HCT116 (cell line): ENCODE results near the gene GPHN. TPM values are rescaled to one million over a fixed set of nuclear protein-coding genes. Genes with fewer than 3 reads are reported as not detected.

Experiments used
- ATAC-seq: fragments of 200-7000 bp; cut with Tn5 transposase; 2 replicates; pipeline ENCODE4 v1.9.1; 2020; ENCODE audit warnings: mild to moderate bottlenecking, moderate library complexity
- BruUV-seq: library from RNA; stranded (reverse); fragments of 400-500 nt; replicated peaks from 2 replicates; lab custom pipeline; 2021; lab: Mats Ljungman, UMichigan
- CTCF ChIA-PET: fragments of 300-600 bp; sonication (Branson Sonifier 250); formaldehyde crosslinking; loops from one replicate; lab custom pipeline; 2021; ENCODE audit warnings: antibody characterized with exemption; lab: Charles Lee
- POLR2A ChIA-PET: fragments of 300-600, 350-600 bp; sonication (Branson Sonifier 250); formaldehyde crosslinking; loops from one replicate; lab custom pipeline; 2021; ENCODE audit warnings: antibody characterized with exemption; lab: Charles Lee
- RAD21 ChIA-PET, 2 experiments: fragments of 300-600 bp; sonication (Branson Sonifier 250); formaldehyde crosslinking; loops; one replicate each; lab custom pipeline; 2023; ENCODE audit warnings: low total read pairs in 2 of 2; ENCODE audit not compliant: uncharacterized antibody in 2 of 2, unreplicated experiment in 2 of 2, low non-redundant PET in 1 of 2; lab: Charles Lee
- DNase-seq: peaks from one replicate; pipeline ENCODE4 v3.0.0-alpha.2; 2010; ENCODE audit warnings: low read depth, low spot score
- H2AFZ ChIP-seq: fragments of 200-600 bp; shearing (Covaris generic), sonication (generic); 2 replicates; pipeline ENCODE4 v1.6.1; 2017; ENCODE audit warnings: low read depth, mixed run types, mixed read lengths, antibody characterized with exemption, low read length; ENCODE audit not compliant: poor library complexity, severe bottlenecking
- H3K27ac ChIP-seq: 2 replicates; pipeline ENCODE4 v1.5.1; 2012; ENCODE audit warnings: low read depth, low read length
- H3K27me3 ChIP-seq: fragments of 200-600 bp; sonication (generic); 2 replicates; pipeline ENCODE4 v1.6.1; 2016; ENCODE audit warnings: mixed run types, low read length, mixed read lengths; ENCODE audit not compliant: insufficient read depth
- H3K36me3 ChIP-seq, 2 experiments: fragments of 200-500 bp in 1 of 2; fragments of 200-600 bp in 1 of 2; sonication (Bioruptor generic) in 1 of 2; sonication (generic) in 1 of 2; 2 replicates each; pipeline versions ENCODE4 v1.5.1 to v1.6.1; 2014 to 2016; ENCODE audit warnings: low read length in 2 of 2, inconsistent platforms in 1 of 2, mixed read lengths in 1 of 2, mixed run types in 1 of 2; ENCODE audit not compliant: insufficient read depth in 2 of 2, control insufficient read depth in 1 of 2
- H3K4me1 ChIP-seq, 2 experiments: fragments of 200-600 bp in 1 of 2; sonication (generic) in 1 of 2; 2 replicates each; pipeline versions ENCODE4 v1.5.1 to v1.6.1; 2012 to 2017; ENCODE audit warnings: low read length in 2 of 2, inconsistent platforms in 1 of 2, mild to moderate bottlenecking in 1 of 2, mixed read lengths in 1 of 2, mixed run types in 1 of 2, moderate library complexity in 1 of 2; ENCODE audit not compliant: insufficient read depth in 2 of 2, control insufficient read depth in 1 of 2
- H3K4me2 ChIP-seq: fragments of 200-600 bp; sonication (generic); 2 replicates; pipeline ENCODE4 v1.6.1; 2017; ENCODE audit warnings: mixed run types, low read length, mixed read lengths
- H3K4me3 ChIP-seq, 2 experiments: fragments of 200-600 bp in 1 of 2; sonication (generic) in 1 of 2; replicated peaks in 1 of 2; 2 replicates each; pipeline ENCODE4 v1.5.1; 2011 to 2016; ENCODE audit warnings: low read length in 2 of 2, control low read depth in 1 of 2, low read depth in 1 of 2, mild to moderate bottlenecking in 1 of 2, mixed read lengths in 1 of 2, mixed run types in 1 of 2
- H3K79me2 ChIP-seq: fragments of 200-600 bp; sonication (generic); 2 replicates; pipeline ENCODE4 v1.6.1; 2017; ENCODE audit warnings: mild to moderate bottlenecking, mixed run types, low read length, moderate library complexity, mixed read lengths; ENCODE audit not compliant: insufficient read depth
- H3K9ac ChIP-seq: fragments of 200-600 bp; sonication (generic); 2 replicates; pipeline ENCODE4 v1.6.1; 2016; ENCODE audit warnings: low read length, mixed read lengths
- H3K9me2 ChIP-seq: fragments of 200-600 bp; sonication (generic), shearing (Covaris generic); 2 replicates; pipeline ENCODE4 v1.6.1; 2017; ENCODE audit warnings: mixed run types, mild to moderate bottlenecking, moderate library complexity; ENCODE audit not compliant: insufficient read depth
- H3K9me3 ChIP-seq, 2 experiments: fragments of 200-500 bp in 1 of 2; fragments of 200-600 bp in 1 of 2; sonication (Bioruptor generic) in 1 of 2; sonication (generic) in 1 of 2; 2 replicates each; pipeline ENCODE4 v1.6.1; 2014 to 2017; ENCODE audit warnings: low read length in 2 of 2, mixed read lengths in 2 of 2, inconsistent platforms in 1 of 2, low read depth in 1 of 2, mild to moderate bottlenecking in 1 of 2, mixed run types in 1 of 2, moderate library complexity in 1 of 2; ENCODE audit not compliant: control insufficient read depth in 1 of 2, insufficient read depth in 1 of 2
- H4K20me1 ChIP-seq: fragments of 200-600 bp; sonication (generic), shearing (Covaris generic); 2 replicates; pipeline ENCODE4 v1.6.1; 2017; ENCODE audit warnings: mixed run types, mild to moderate bottlenecking, moderate library complexity; ENCODE audit not compliant: insufficient read depth
- CTCF ChIP-seq, 3 experiments: fragments of 200-600 bp in 1 of 3; sonication (generic) in 1 of 3; IDR thresholded peaks in 2 of 3; conservative IDR thresholded peaks in 1 of 3; 2 replicates each; pipeline ENCODE4 v1.5.1; 2012 to 2017; ENCODE audit warnings: low read depth in 2 of 3, low read length in 2 of 3, antibody characterized with exemption in 1 of 3, borderline replicate concordance in 1 of 3, control low read depth in 1 of 3, mild to moderate bottlenecking in 1 of 3, mixed read lengths in 1 of 3, mixed run types in 1 of 3, moderate library complexity in 1 of 3; ENCODE audit not compliant: insufficient read depth in 1 of 3
- POLR2A ChIP-seq: IDR thresholded peaks from 2 replicates; pipeline ENCODE4 v1.7.0; 2011; ENCODE audit warnings: borderline replicate concordance; ENCODE audit not compliant: insufficient read depth, insufficient read length; ENCODE audit errors: extremely low read depth
- RAD21 ChIP-seq: IDR thresholded peaks from 2 replicates; pipeline ENCODE4 v1.6.1; 2012; ENCODE audit warnings: low read depth, mild to moderate bottlenecking
- intact Hi-C: fragments of 100-400 bp; cut with micrococcal nuclease; formaldehyde crosslinking; loops from 2 replicates; pipeline ENCODE4 v1.10.0; 2022
- total RNA-seq: library from RNA; stranded (reverse); gene quantifications from one replicate; pipeline ENCODE4 v1.2.1, GENCODE V29; 2021; ENCODE audit not compliant: unreplicated experiment
- TF ChIP-seq, protein P1 (sequence below): IDR thresholded peaks from 2 replicates; pipeline ENCODE4 v1.6.1; 2011; ENCODE audit warnings: mild to moderate bottlenecking, low read length, moderate library complexity; ENCODE audit not compliant: insufficient replicate concordance; ENCODE audit errors: extremely low read depth

Gene GPHN
- total RNA-seq, 1 experiment from 2014 or later = 43.8 TPM

- Histone ChIP-seq H4K20me1 (peaks cover 4% of the 10 kb centered on the region; the same call in 1 of the 2 replicates), H3K4me3 (no peak overlapping the region), H3K27me3 (no peaks in the 10 kb centered on the region), H2AFZ (no peak overlapping the region), H3K9ac (no peak overlapping the region), H3K27ac (no peak overlapping the region), H3K9me3 (no peaks in the 10 kb centered on the region), H3K9me2 (no peaks in the 10 kb centered on the region), H3K79me2 (peaks cover 57% of the 10 kb centered on the region), H3K36me3 (no peaks in the 10 kb centered on the region), H3K4me1 (no peaks in the 10 kb centered on the region), H3K4me2 (no peak overlapping the region)
- DNase-seq (peak; percentile 48), ATAC-seq (peak; percentile 98)
- ChIA-PET CTCF (interaction anchor here (0.9 to 2.0 kb wide), 20 partner anchors 10 to 1080 kb away, joined by 3 to 10 read pairs (median 4); partner anchors contain the start of genes ATP6V1D and EIF2S1), POLR2A (no interaction called here), RAD21 (interaction anchor here (0.9 to 1.4 kb wide), 2 partner anchors 122 to 265 kb away, joined by 4 read pairs; no protein-coding TSS in a partner anchor)
- BruUV-seq = no TSS peak
- TF ChIP-seq, protein P1, sequence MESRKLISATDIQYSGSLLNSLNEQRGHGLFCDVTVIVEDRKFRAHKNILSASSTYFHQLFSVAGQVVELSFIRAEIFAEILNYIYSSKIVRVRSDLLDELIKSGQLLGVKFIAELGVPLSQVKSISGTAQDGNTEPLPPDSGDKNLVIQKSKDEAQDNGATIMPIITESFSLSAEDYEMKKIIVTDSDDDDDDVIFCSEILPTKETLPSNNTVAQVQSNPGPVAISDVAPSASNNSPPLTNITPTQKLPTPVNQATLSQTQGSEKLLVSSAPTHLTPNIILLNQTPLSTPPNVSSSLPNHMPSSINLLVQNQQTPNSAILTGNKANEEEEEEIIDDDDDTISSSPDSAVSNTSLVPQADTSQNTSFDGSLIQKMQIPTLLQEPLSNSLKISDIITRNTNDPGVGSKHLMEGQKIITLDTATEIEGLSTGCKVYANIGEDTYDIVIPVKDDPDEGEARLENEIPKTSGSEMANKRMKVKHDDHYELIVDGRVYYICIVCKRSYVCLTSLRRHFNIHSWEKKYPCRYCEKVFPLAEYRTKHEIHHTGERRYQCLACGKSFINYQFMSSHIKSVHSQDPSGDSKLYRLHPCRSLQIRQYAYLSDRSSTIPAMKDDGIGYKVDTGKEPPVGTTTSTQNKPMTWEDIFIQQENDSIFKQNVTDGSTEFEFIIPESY = no peak
- peak; percentile 65 to 74 (median 67) for TF ChIP-seq CTCF (IDR thresholded peaks at IDR 0.05 in 2 of 3, conservative IDR thresholded peaks at IDR 0.05 in 1 of 3; ENCODE audit: borderline replicate concordance in 1 of 3, insufficient read depth in 1 of 3, low read depth in 2 of 3, low read length in 2 of 3)
- TF ChIP-seq POLR2A = no peak
- TF ChIP-seq RAD21 = peak; percentile 80
- intact Hi-C loops = loop anchor here (1.0 to 10.0 kb wide), 3 partner anchors 120 to 1078 kb away; partner anchors contain the start of gene RDH12
Measured at GRCh38 chr14:66624336-66624937, 116.5 kb downstream of the GPHN start.
